Mucosa of descending colon (tissue), 3 donors: ENCODE results near the gene OR1F1. TPM values are rescaled to one million over a fixed set of nuclear protein-coding genes. Genes with fewer than 3 reads are reported as not detected.

ENCODE experiments used
- ATAC-seq: fragments of 200-7000 bp; cut with Tn5 transposase; one replicate; pipeline ENCODE4 v1.9.1; 2020; ENCODE audit warnings: mild to moderate bottlenecking, moderate library complexity
- DNase-seq, 3 donors: peaks; one replicate each; pipeline ENCODE4 v3.0.0-alpha.2; 2020
- H3K36me3 ChIP-seq: fragments of 200-600 bp; one replicate; pipeline ENCODE4 v1.8.0; 2021; ENCODE audit warnings: low read depth, mild to moderate bottlenecking
- H3K4me1 ChIP-seq: fragments of 200-600 bp; one replicate; pipeline ENCODE4 v1.8.0; 2021; ENCODE audit warnings: low read depth, mild to moderate bottlenecking
- H3K4me3 ChIP-seq: fragments of 200-600 bp; one replicate; pipeline ENCODE4 v1.8.0; 2021; ENCODE audit warnings: mild to moderate bottlenecking
- H3K9me3 ChIP-seq: fragments of 200-600 bp; one replicate; pipeline ENCODE4 v1.8.0; 2021; ENCODE audit warnings: mild to moderate bottlenecking
- intact Hi-C, 2 donors: fragments of 100-400 bp; cut with DNase I in 1 of 2; cut with micrococcal nuclease in 1 of 2; formaldehyde crosslinking; loops; one replicate each; pipeline versions ENCODE4 v1.11.0 to v1.11.1; 2022; cut with DNase I, micrococcal nuclease
- total RNA-seq, 3 donors: library from RNA; stranded (reverse); fragmentation: NEBNext Ultra II Directional in 2 of 3; extraction: Animal tissue kit (Norgen Biotek cat#: 25700) in 2 of 3; gene quantifications; one replicate each; pipeline versions ENCODE4 v1.2.1 to v1.2.4, GENCODE V29; 2021 to 2023
- TF ChIP-seq, protein P1 (sequence below): fragments of 200-600 bp; IDR thresholded peaks from one replicate; pipeline ENCODE4 v1.8.0; 2022; ENCODE audit warnings: antibody characterized with exemption, mild to moderate bottlenecking
- donor health status: DM: no; HTN: no; CAD: no; lungs with moderate emphysema.
- donor health status: DM: no; HTN: no; CAD: no.
- donor health status: DM: no; HTN: yes; CAD: no.

The OR1F1 gene
- total RNA-seq, 3 donors from 2014 or later = not detected

DNA sequence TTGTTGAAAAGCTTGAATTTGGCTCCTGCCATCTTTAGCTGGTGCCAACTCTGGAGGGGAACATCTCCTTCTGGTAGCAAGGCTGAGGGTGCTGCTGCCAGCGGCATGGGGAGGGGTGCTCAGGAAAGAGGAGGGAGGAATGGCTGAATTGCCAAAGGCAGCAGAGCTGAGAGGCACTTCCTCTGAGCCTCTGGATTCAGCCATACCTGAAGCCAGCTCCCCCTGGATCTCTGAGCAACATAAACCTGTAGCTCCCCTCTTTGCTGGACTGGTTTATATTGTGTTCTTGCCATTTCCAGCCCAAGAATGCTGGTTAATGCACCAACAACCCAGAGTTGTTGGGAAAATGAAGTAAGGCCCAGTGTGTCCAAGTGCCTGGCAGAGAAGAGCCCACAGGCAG is 61.0 kb downstream of the OR1F1 start:
- no peak for ATAC-seq
- no peaks in the 10 kb centered on the region for H3K4me1 ChIP-seq

DNA sequence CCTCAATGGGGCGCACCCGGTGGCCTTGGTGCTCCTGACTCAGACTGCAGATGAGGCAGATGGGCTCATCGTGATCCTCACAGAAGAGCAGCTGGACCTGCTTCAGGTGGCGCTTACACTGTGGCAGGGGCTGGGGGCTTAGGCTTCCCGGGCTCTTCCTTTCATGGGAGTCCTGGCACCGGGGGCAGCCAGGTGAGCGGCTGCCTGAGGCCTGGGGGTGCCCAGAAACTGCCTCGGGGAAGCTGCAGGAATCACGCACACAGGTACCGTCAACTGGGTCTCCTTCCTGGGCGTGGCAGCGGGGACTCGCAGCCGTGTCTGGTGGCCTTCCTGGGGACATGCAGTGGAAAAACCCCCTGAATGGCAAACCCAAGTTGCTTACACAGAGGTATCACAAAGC is 61.4 kb downstream of the OR1F1 start:
- DNase-seq (no peak), ATAC-seq (no peak)
- Histone ChIP-seq H3K36me3 (no peaks in the 10 kb centered on the region), H3K4me3 (no peak overlapping the region), H3K9me3 (no peaks in the 10 kb centered on the region), H3K4me1 (no peaks in the 10 kb centered on the region)
- intact Hi-C loops = no loop called here
- TF ChIP-seq, protein P1, sequence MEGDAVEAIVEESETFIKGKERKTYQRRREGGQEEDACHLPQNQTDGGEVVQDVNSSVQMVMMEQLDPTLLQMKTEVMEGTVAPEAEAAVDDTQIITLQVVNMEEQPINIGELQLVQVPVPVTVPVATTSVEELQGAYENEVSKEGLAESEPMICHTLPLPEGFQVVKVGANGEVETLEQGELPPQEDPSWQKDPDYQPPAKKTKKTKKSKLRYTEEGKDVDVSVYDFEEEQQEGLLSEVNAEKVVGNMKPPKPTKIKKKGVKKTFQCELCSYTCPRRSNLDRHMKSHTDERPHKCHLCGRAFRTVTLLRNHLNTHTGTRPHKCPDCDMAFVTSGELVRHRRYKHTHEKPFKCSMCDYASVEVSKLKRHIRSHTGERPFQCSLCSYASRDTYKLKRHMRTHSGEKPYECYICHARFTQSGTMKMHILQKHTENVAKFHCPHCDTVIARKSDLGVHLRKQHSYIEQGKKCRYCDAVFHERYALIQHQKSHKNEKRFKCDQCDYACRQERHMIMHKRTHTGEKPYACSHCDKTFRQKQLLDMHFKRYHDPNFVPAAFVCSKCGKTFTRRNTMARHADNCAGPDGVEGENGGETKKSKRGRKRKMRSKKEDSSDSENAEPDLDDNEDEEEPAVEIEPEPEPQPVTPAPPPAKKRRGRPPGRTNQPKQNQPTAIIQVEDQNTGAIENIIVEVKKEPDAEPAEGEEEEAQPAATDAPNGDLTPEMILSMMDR = no peak

More for the DNA sequence above, 61.0 kb downstream of the OR1F1 start:
- Histone ChIP-seq H3K4me3 (no peak overlapping the region), H3K36me3 (no peaks in the 10 kb centered on the region), H3K9me3 (no peaks in the 10 kb centered on the region)
- TF ChIP-seq, protein P1 = no peak
- intact Hi-C loops = no loop called here
- no peak for DNase-seq

DNA sequence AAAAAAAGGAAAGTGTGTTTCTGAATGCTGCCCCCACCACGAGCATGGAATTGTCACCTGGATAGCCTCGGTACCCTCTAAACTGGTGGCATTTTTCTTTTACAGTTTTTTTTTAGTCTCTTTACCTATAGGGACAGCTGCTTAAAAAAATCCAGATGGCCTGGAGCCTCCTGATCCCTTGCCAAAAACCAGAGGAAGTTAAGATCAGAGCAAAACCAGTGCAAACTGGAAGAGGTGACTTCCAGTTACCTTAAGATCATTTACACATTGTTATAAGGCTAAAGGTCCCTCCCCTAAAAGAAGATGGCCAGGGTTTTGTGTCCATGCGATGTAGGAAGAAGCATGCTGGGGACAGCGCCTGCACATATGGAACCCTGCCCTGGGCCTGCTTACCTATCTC is 65.0 kb downstream of the OR1F1 start:
- ATAC-seq (no peak), DNase-seq (no peak)
- H3K9me3 ChIP-seq = no peaks in the 10 kb centered on the region
- no peaks in the 10 kb centered on the region for H3K4me1 ChIP-seq
- H3K36me3 ChIP-seq = no peaks in the 10 kb centered on the region
- intact Hi-C loops = no loop called here
- TF ChIP-seq, protein P1 = no peak
- H3K4me3 ChIP-seq = no peak overlapping the region

DNA sequence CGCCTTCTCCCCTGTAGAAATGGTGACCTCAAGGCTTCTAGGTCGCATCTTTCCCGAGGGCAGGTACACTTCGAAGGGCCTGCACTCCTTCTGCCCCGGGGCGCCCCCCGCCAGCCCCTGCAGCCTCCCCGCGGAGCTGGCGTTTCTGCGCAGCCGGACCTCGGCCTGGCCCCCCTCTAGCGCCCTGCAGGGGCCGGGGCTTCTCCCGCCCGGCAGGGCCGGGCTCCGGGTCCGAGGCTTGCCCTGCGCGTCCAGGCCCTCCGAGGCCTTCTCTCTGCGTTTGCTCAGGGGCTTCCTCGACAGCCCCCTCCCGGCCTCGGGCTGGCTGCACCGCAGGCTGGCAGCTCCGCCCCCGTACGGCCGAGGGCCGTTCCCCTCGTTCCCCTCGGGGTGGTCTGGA is 66.3 kb downstream of the OR1F1 start:
- ATAC-seq = no peak
- intact Hi-C loops = no loop called here
- no peaks in the 10 kb centered on the region for H3K36me3 ChIP-seq
- no peaks in the 10 kb centered on the region for H3K9me3 ChIP-seq
- no peak for DNase-seq
- H3K4me3 ChIP-seq = no peak overlapping the region
- TF ChIP-seq, protein P1 = no peak
- no peaks in the 10 kb centered on the region for H3K4me1 ChIP-seq

Other genes starting within 250 kb of the OR1F1 start
- gene KREMEN2, start 223.9 kb upstream of the OR1F1 start, total RNA-seq = 1 to 10 TPM in 2 of 3 donors, under 1 TPM in 1; 0.22 to 1.7 (median 1.3) TPM
- 10 to 100 TPM in 1 of 3 donors, 1 to 10 TPM in 2; 4.2 to 16.1 (median 8.0) TPM for gene PAQR4, start 218.9 kb upstream of the OR1F1 start, total RNA-seq
- 10 to 100 TPM in 1 of 3 donors, 1 to 10 TPM in 2; 3.1 to 20.0 (median 6.9) TPM for gene PKMYT1, start 207.8 kb upstream of the OR1F1 start, total RNA-seq
- gene CLDN9, start 175.3 kb upstream of the OR1F1 start, total RNA-seq = under 1 TPM; 0.14 to 0.61 (median 0.47) TPM
- gene CLDN6, start 170.0 kb upstream of the OR1F1 start, total RNA-seq = not detected
- gene TNFRSF12A, start 167.8 kb upstream of the OR1F1 start, total RNA-seq = 1 to 10 TPM; 5.4 to 8.6 (median 6.7) TPM
- 10 to 100 TPM; 19.7 to 33.3 (median 26.5) TPM for gene HCFC1R1, start 164.3 kb upstream of the OR1F1 start, total RNA-seq
- gene THOC6, start 164.2 kb upstream of the OR1F1 start, total RNA-seq = 10 to 100 TPM; 23.7 to 26.0 (median 25.7) TPM
- 100 to 1,000 TPM in 1 of 3 donors, 10 to 100 TPM in 2; 49.1 to 102 (median 75.5) TPM for gene BICDL2, start 151.3 kb upstream of the OR1F1 start, total RNA-seq
- 1 to 10 TPM in 2 of 3 donors, under 1 TPM in 1; 0.69 to 4.0 (median 2.1) TPM for gene MMP25, start 141.6 kb upstream of the OR1F1 start, total RNA-seq
- 100 to 1,000 TPM; 394 to 627 (median 413) TPM for gene IL32, start 122.6 kb upstream of the OR1F1 start, total RNA-seq
- not detected for gene ZSCAN10, start 88.9 kb upstream of the OR1F1 start, total RNA-seq
- 10 to 100 TPM in 2 of 3 donors, 1 to 10 TPM in 1; 8.5 to 10.2 (median 10.2) TPM for gene ZNF205, start 75.6 kb upstream of the OR1F1 start, total RNA-seq
- gene ZNF213, start 53.2 kb upstream of the OR1F1 start, total RNA-seq = 10 to 100 TPM; 10.3 to 18.1 (median 14.1) TPM
- 1 to 10 TPM; 6.6 to 8.0 (median 8.0) TPM for gene ZNF200, start 47.0 kb downstream of the OR1F1 start, total RNA-seq
- 1 to 10 TPM in 2 of 3 donors, under 1 TPM in 1; 0.61 to 2.2 (median 1.6) TPM for gene MEFV, start 68.4 kb downstream of the OR1F1 start, total RNA-seq
- gene ZNF263, start 95.3 kb downstream of the OR1F1 start, total RNA-seq = 10 to 100 TPM; 20.6 to 24.6 (median 21.0) TPM
- gene TIGD7, start 117.2 kb downstream of the OR1F1 start, total RNA-seq = 1 to 10 TPM; 1.6 to 7.5 (median 3.3) TPM
- 10 to 100 TPM; 19.0 to 33.1 (median 30.8) TPM for gene ZNF75A, start 117.3 kb downstream of the OR1F1 start, total RNA-seq
- gene OR2C1, start 167.7 kb downstream of the OR1F1 start, total RNA-seq = under 1 TPM in 1 of 3 donors, not detected in 2; 0.22 TPM
- gene ZSCAN32, start 212.8 kb downstream of the OR1F1 start, total RNA-seq = 10 to 100 TPM; 10.2 to 14.8 (median 11.4) TPM
- 10 to 100 TPM in 1 of 3 donors, 1 to 10 TPM in 2; 7.5 to 14.5 (median 8.0) TPM for gene ZNF174, start 213.0 kb downstream of the OR1F1 start, total RNA-seq